ENCODE measurements around the gene MRPS2.

DNA sequence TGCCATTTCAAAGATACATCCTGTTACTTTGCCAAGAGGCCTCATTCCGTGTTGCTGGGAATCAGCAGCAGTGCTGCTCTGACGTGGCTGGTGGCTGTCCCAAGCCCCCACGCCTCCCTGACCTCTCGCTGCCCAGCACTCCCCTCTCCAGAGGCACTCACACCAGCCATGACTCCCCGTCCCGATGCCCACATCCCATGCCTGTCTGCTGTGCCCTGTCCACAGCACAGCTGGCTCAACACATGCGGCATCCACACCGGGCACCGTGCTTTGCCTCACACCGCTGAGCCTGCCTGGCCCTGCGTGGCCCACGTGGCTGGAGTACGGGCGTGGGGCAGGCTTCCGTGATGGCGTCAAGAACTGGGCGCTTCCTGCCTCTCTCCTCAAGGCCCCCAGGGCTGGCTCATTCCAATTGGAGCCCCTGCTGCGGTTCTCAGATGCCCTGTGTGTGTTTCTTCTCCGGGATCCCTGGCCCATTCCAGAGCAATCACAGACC, 12.9 kb downstream of the MRPS2 start:
- TF ChIP-seq EZH2 (IDR thresholded peaks at IDR 0.05) (no peak), POLR2AphosphoS5 (IDR thresholded peaks at IDR 0.05; ENCODE audit: borderline replicate concordance, low read depth, low read length) (no peak)
